Gastroesophageal sphincter (tissue), 4 donors: ENCODE results near the gene C5orf63. TPM values are rescaled to one million over a fixed set of nuclear protein-coding genes. Genes with fewer than 3 reads are reported as not detected.
"Not testable (repeated sequence)": the region's sequence is repeated elsewhere in the genome, so short reads cannot be mapped to it uniquely, and the experiment has no call there.

Experiments used
- ATAC-seq: fragments of 150-250 bp; one replicate; pipeline ENCODE4 v1.9.1; 2016; ENCODE audit warnings: mild to moderate bottlenecking, moderate library complexity
- H3K27ac ChIP-seq, 4 donors: fragments of 200-600 bp; sonication (generic) in 3 of 4; 1 replicate in 3 of 4; 2 replicates in 1 of 4; pipeline ENCODE4 v1.5.1; 2016 to 2019
- H3K27me3 ChIP-seq: fragments of 200-600 bp; sonication (generic); one replicate; pipeline ENCODE4 v1.5.1; 2019
- H3K36me3 ChIP-seq, 2 donors: fragments of 200-600 bp; sonication (generic); one replicate each; pipeline ENCODE4 v1.5.1; 2019; ENCODE audit warnings: control low read depth in 1 of 2
- H3K4me1 ChIP-seq, 3 donors: fragments of 200-600 bp; sonication (generic); 1 replicate in 2 of 3; 2 replicates in 1 of 3; pipeline ENCODE4 v1.5.1; 2016 to 2019; ENCODE audit warnings: control low read depth in 2 of 3
- H3K4me3 ChIP-seq, 2 donors: fragments of 200-600 bp; sonication (generic); one replicate each; pipeline ENCODE4 v1.5.1; 2019; ENCODE audit warnings: mild to moderate bottlenecking in 1 of 2, moderate library complexity in 1 of 2
- H3K9me3 ChIP-seq, 3 donors: fragments of 200-600 bp; sonication (generic); one replicate each; pipeline ENCODE4 v1.5.1; 2017 to 2019; ENCODE audit warnings: control low read depth in 2 of 3
- CTCF ChIP-seq, 4 experiments: fragments of 200-600 bp in 2 of 4; fragments of 450-650 bp in 2 of 4; sonication (generic) in 1 of 4; IDR thresholded peaks; one replicate each; pipeline ENCODE4 v1.5.1; 2017 to 2019; ENCODE audit warnings: antibody characterized with exemption in 4 of 4, mild to moderate bottlenecking in 2 of 4, moderate library complexity in 2 of 4
- EP300 ChIP-seq: sonication (generic); formaldehyde crosslinking; IDR thresholded peaks from one replicate; pipeline ENCODE4 v1.6.1; 2017; ENCODE audit warnings: antibody characterized with exemption, mild to moderate bottlenecking
- POLR2A ChIP-seq, 2 donors: fragments of 450-650 bp; IDR thresholded peaks; one replicate each; pipeline ENCODE4 v1.6.1; 2017; ENCODE audit warnings: antibody characterized with exemption in 2 of 2, mild to moderate bottlenecking in 2 of 2, moderate library complexity in 1 of 2
- POLR2AphosphoS5 ChIP-seq: sonication (generic); formaldehyde crosslinking; IDR thresholded peaks from one replicate; pipeline ENCODE4 v1.6.1; 2017; ENCODE audit warnings: antibody characterized with exemption
- WGBS, 2 donors: methylation state at CpG; one replicate each; pipeline ENCODE4 v1.1.5; 2018; ENCODE audit warnings: low coverage in 1 of 2; 5-methylcytosine and 5-hydroxymethylcytosine counted together
- total RNA-seq, 4 donors: library from RNA; depleted of rRNA; stranded (reverse); fragments of >200 nt; gene quantifications; one replicate each; pipeline ENCODE4 v1.1.0, GENCODE V29; 2016

The C5orf63 gene
- total RNA-seq, result 1 to 10 TPM in 2 of 4 donors, under 1 TPM in 2; 0.59 to 4.2 (median 2.1) TPM

DNA sequence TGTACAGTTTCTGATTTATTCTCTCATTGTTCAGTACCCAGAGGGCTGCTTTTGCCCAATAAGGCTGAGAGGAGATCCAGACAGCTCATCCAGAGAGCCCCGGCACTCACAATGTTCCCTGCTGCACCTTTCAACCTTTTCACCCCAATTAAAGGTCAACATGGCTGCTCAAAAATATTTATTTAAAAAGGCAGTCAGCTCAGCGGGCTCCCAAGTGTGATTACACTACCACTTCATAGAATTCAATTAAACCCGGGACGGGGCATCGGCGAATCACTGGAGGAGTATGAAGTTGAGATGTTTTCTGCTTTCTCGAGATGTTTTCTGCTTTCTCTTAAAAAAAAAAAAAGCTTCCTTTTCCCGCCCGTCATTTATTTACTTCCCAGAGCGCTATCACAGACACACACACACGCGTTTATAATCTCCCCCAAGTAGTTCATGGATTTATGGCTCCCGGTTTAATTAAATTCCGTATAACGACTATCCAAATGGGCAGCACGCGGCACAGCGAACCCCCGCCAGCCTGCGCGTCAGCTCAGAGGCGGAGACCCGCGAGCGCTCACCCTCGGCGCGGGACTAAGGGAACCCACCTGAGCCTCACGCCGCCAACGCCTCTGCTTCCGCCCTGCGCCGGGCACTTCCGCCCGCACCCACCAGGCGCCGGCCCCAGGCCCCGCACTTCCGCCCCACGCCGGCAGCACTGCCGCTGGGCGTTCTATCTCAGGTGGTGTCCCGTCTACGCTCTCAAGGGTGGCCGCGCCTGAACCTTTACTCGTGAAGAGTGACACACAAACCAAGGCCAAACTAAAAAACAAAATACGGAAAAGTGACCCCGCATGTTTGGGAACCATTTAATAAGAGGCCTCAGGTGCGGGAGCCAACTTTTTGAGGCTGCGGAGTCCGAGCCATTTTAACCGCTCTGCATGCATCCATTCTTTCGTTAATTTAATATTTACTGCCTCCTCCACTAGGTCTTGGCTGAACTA lies at the start of gene C5orf63:
Gene C5orf63, minus strand, starts transcription at position 642 of the 986 bp plus-strand sequence. CDS start 14,507 bp downstream, outside the sequence.
- WGBS, 2 donors, result 11 to 19% methylated on average over 17 to 22 of the region's 56 CpGs
- peaks cover under 1% of the 10 kb centered on the region for H3K27me3 ChIP-seq
- H3K4me1 ChIP-seq, result peaks cover 0 to 8% (median 0%) of the 10 kb centered on the region in 3 donors
- no peaks in the 10 kb centered on the region for H3K9me3 ChIP-seq
- H3K4me3 ChIP-seq, result peak within 1 kb of the TSS; percentile 54 to 62
- TF ChIP-seq POLR2A (IDR thresholded peaks at IDR 0.05) (no peak), CTCF (IDR thresholded peaks at IDR 0.05) (peak in 2 of 4 experiments; percentile 41 to 52)
- ATAC-seq, result peak; percentile 76
- H3K27ac ChIP-seq, result peak within 1 kb of the TSS in 2 of 4 donors; percentile 58 to 62
- H3K36me3 ChIP-seq, result no peaks in the 10 kb centered on the region

- Histone ChIP-seq H3K27ac (no peak overlapping the region), H3K27me3 (no peaks in the 10 kb centered on the region), H3K4me3 (no peak overlapping the region), H3K9me3 (peaks cover 0 to 4% (median 0%) of the 10 kb centered on the region in 3 donors), H3K36me3 (no peaks in the 10 kb centered on the region), H3K4me1 (no peaks in the 10 kb centered on the region)
- no peak for ATAC-seq
- no peak for TF ChIP-seq POLR2A (IDR thresholded peaks at IDR 0.05)
- 82 to 93% methylated on average over 2 to 3 of the region's 3 CpGs for WGBS, 2 donors
Observed at GRCh38 chr5:127112347-127112864, 39.1 kb upstream of the C5orf63 start.

GRCh38 chr5:127111112-127111511 lies 37.8 kb upstream of the C5orf63 start:
- peaks cover 0 to 4% (median 0%) of the 10 kb centered on the region in 3 donors for H3K9me3 ChIP-seq
- no peaks in the 10 kb centered on the region for H3K27me3 ChIP-seq
- no peak overlapping the region for H3K27ac ChIP-seq
- no peaks in the 10 kb centered on the region for H3K4me1 ChIP-seq
- no peak overlapping the region for H3K4me3 ChIP-seq
- TF ChIP-seq CTCF (IDR thresholded peaks at IDR 0.05), result no peak
- TF ChIP-seq EP300, result no peak
- TF ChIP-seq POLR2AphosphoS5, result no peak
- TF ChIP-seq POLR2A (IDR thresholded peaks at IDR 0.05), result no peak
- no peak for ATAC-seq
- WGBS, 2 donors, result 45 to 71% methylated on average over 2 of the region's 2 CpGs
- no peaks in the 10 kb centered on the region for H3K36me3 ChIP-seq

DNA sequence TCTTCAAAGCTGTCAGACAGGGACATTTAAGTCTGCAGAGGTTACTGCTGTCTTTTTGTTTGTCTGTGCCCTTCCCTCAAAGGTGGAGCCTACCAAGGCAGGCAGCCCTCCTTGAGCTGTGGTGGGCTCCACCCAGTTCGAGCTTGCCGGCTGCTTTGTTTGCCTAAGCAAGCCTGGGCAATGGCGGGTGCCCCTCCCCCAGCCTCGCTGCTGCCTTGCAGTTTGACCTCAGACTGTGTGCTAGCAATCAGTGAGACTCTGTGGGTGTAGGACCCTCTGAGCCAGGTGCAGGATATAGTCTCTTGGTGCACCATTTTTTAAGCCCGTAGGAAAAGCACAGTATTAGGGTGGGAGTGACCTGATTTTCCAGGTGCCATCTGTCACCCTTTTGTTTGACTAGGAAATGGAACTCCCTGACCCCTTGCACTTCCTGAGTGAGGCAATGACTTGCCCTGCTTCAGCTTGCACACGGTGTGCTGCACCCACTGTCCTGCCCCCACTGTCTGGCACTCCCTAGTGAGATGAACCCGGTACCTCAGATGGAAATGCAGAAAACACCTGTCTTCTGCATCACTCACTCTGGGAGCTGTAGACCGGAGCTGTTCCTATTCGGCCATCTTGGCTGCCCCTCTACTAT lies 35.4 kb upstream of the C5orf63 start:
- 92 to 100% methylated on average over 1 to 2 of the region's 9 CpGs for WGBS, 2 donors

GRCh38 chr5:127101935-127102334 lies 28.6 kb upstream of the C5orf63 start:
- Histone ChIP-seq H3K36me3 (no peaks in the 10 kb centered on the region), H3K9me3 (no peaks in the 10 kb centered on the region)
- ATAC-seq, result no peak

More for the DNA sequence above, 35.4 kb upstream of the C5orf63 start:
- not testable (repeated sequence) for H3K36me3 ChIP-seq, ATAC-seq, H3K27ac ChIP-seq, H3K9me3 ChIP-seq, H3K4me3 ChIP-seq, H3K27me3 ChIP-seq, H3K4me1 ChIP-seq

More at GRCh38 chr5:127101935-127102334, 28.6 kb upstream of the C5orf63 start:
- no peak overlapping the region for H3K4me3 ChIP-seq
- H3K27ac ChIP-seq, result no peak overlapping the region
- no peaks in the 10 kb centered on the region for H3K27me3 ChIP-seq
- H3K4me1 ChIP-seq, result no peaks in the 10 kb centered on the region
- no peak for TF ChIP-seq POLR2AphosphoS5
- no peak for TF ChIP-seq CTCF (IDR thresholded peaks at IDR 0.05)
